Esophagus squamous epithelium (tissue), 5 donors: ENCODE results near the gene LURAP1L. TPM values are rescaled to one million over a fixed set of nuclear protein-coding genes. Genes with fewer than 3 reads are reported as not detected.

Experiments
- DNase-seq: peaks from one replicate; lab custom pipeline; 2025; lab: John Stamatoyannopoulos, UW
- H3K27ac ChIP-seq, 4 donors: fragments of 200-600 bp; sonication (generic); one replicate each; pipeline ENCODE4 v1.5.1; 2016 to 2019; ENCODE audit warnings: mild to moderate bottlenecking in 1 of 4
- H3K27me3 ChIP-seq, 4 donors: fragments of 200-600 bp; sonication (generic); 1 replicate in 3 of 4; 2 replicates in 1 of 4; pipeline versions ENCODE4 v1.5.1 to v1.6.0; 2017 to 2021; ENCODE audit warnings: antibody characterized with exemption in 1 of 4
- H3K36me3 ChIP-seq, 3 donors: fragments of 200-600 bp; sonication (generic); one replicate each; pipeline ENCODE4 v1.5.1; 2016 to 2019
- H3K4me1 ChIP-seq, 3 donors: fragments of 200-600 bp; sonication (generic); one replicate each; pipeline ENCODE4 v1.5.1; 2017 to 2019
- H3K4me3 ChIP-seq, 4 donors: fragments of 200-600 bp; sonication (generic); 1 replicate in 3 of 4; 2 replicates in 1 of 4; pipeline ENCODE4 v1.5.1; 2016 to 2019; ENCODE audit warnings: mild to moderate bottlenecking in 2 of 4, moderate library complexity in 1 of 4
- H3K9me3 ChIP-seq, 3 donors: fragments of 200-600 bp; sonication (generic); one replicate each; pipeline ENCODE4 v1.5.1; 2016 to 2019
- POLR2A ChIP-seq, 4 donors: fragments of 450-650 bp; IDR thresholded peaks; one replicate each; pipeline ENCODE4 v1.6.1; 2017; ENCODE audit warnings: antibody characterized with exemption in 4 of 4, mild to moderate bottlenecking in 4 of 4, moderate library complexity in 3 of 4
- WGBS, 2 donors: methylation state at CpG; one replicate each; pipeline ENCODE4 v1.1.5; 2018; 5-methylcytosine and 5-hydroxymethylcytosine counted together
- intact Hi-C: fragments of 100-400 bp; cut with DNase I; formaldehyde crosslinking; loops from one replicate; pipeline ENCODE4 v1.15.0; 2022
- total RNA-seq, 4 donors: library from RNA; depleted of rRNA; stranded (reverse); fragments of >200 nt; gene quantifications; one replicate each; pipeline ENCODE4 v1.1.0, GENCODE V29; 2016
- TF ChIP-seq, protein P1 (sequence below), 6 experiments: fragments of 450-650 bp in 4 of 6; fragments of 200-600 bp in 2 of 6; sonication (generic) in 2 of 6; IDR thresholded peaks; one replicate each; pipeline ENCODE4 v1.5.1; 2016 to 2019; ENCODE audit warnings: antibody characterized with exemption in 6 of 6, mild to moderate bottlenecking in 4 of 6, moderate library complexity in 4 of 6
- donor health status: DM: yes; HTN: yes; CAD: no.

The LURAP1L gene
- total RNA-seq, 4 donors from 2014 or later = 0.75 to 8.0 (median 3.9) TPM

DNA sequence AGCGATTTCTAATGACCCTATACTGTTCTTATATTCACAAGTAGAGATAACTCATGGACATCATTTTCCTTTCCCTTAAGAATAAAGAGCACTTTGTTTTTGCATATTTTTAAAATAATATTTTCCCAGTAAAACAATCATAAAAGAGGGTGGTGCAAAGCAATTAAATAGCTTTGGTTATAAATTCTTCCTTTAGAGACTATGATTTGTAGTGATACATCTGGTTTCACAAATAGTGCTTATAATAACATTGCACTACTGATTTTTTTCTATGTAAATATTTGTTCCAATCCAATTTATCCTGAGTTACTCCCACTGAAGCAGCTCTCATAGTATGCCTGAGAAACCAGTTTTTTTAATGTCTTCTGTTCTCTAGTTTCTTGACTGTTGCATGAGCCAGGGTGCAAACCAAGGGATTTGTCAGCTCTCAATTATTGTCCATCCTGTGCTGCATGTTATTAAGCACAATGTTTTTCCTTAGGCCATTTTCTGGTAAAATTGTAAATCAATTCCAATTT is 74.7 kb downstream of the LURAP1L start:
- Histone ChIP-seq H3K36me3 (no peaks in the 10 kb centered on the region), H3K9me3 (no peaks in the 10 kb centered on the region), H3K27me3 (no peaks in the 10 kb centered on the region), H3K4me3 (no peak overlapping the region), H3K27ac (no peak overlapping the region), H3K4me1 (peaks cover 0 to 20% (median 0%) of the 10 kb centered on the region in 3 donors)
- no peak for TF ChIP-seq POLR2A (IDR thresholded peaks at IDR 0.05)
- TF ChIP-seq, protein P1, sequence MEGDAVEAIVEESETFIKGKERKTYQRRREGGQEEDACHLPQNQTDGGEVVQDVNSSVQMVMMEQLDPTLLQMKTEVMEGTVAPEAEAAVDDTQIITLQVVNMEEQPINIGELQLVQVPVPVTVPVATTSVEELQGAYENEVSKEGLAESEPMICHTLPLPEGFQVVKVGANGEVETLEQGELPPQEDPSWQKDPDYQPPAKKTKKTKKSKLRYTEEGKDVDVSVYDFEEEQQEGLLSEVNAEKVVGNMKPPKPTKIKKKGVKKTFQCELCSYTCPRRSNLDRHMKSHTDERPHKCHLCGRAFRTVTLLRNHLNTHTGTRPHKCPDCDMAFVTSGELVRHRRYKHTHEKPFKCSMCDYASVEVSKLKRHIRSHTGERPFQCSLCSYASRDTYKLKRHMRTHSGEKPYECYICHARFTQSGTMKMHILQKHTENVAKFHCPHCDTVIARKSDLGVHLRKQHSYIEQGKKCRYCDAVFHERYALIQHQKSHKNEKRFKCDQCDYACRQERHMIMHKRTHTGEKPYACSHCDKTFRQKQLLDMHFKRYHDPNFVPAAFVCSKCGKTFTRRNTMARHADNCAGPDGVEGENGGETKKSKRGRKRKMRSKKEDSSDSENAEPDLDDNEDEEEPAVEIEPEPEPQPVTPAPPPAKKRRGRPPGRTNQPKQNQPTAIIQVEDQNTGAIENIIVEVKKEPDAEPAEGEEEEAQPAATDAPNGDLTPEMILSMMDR (IDR thresholded peaks at IDR 0.05) = no peak
- WGBS, 2 donors = 79 to 88% methylated on average over 1 of the region's 1 CpG
- DNase-seq = no peak
- intact Hi-C loops = no loop called here

DNA sequence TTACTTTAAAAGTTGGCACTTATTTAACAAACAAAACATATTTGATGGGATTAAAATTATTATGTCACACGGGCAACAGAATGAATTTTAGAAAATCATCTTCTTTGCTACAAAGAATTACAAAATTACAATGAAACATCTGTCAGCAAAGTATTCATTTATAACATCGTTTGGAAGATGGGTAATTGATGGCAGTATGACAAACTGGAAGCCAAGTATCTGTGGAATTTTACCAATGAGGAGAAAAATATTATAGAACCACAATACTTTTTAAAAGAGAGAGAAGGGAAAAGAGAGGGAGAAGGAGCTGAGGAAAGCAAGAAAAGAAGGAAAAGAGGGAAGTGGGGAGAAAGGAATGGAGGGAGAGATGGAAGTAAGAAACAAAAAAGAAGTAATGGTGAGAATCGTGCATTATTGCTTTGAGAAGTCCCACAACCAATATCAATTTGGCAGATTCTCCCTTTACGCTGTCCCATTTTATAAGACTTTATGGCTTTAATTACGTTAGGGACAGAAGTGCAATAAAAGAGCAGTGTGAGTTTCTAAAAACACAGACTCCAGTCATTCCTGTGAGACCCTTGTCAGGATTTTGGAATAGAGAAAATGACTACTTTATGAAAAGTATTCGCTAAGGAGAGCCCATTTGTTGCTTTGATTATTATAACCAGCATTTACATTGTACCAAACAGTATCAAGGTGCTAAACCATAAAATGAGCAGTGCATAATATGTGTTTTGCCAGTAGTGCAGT is 76.7 kb downstream of the LURAP1L start:
- H3K4me1 ChIP-seq = peaks cover 0 to 25% (median 0%) of the 10 kb centered on the region in 3 donors
- 68 to 74% methylated on average over 6 of the region's 6 CpGs for WGBS, 2 donors
- intact Hi-C loops = no loop called here
- no peaks in the 10 kb centered on the region for H3K36me3 ChIP-seq
- no peaks in the 10 kb centered on the region for H3K9me3 ChIP-seq
- H3K4me3 ChIP-seq = no peak overlapping the region
- TF ChIP-seq, protein P1 (IDR thresholded peaks at IDR 0.05) = no peak
- TF ChIP-seq POLR2A (IDR thresholded peaks at IDR 0.05) = no peak
- H3K27ac ChIP-seq = no peak overlapping the region
- H3K27me3 ChIP-seq = no peaks in the 10 kb centered on the region
- no peak for DNase-seq

DNA sequence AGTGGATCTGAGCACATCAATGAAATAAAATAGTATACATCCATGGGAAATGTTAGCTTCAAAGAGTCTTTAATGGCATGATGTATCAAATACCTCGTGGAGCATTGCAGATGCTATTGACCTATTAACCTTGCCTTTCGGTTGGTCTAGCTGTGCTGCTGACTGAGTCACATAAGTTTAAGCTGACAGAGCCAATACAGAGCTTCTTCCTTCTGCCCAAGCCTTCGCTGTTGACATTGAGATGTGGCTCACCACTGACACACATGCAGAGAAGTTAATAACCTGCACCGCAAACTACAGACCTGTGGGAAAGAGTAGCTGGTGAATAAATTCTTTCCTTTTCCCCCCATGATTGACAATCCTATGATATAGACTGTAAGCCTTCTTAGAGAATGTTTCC is 78.2 kb downstream of the LURAP1L start:
- WGBS, 2 donors = 59 to 78% methylated on average over 3 to 4 of the region's 4 CpGs
- TF ChIP-seq POLR2A (IDR thresholded peaks at IDR 0.05) = no peak
- TF ChIP-seq, protein P1 (IDR thresholded peaks at IDR 0.05) = no peak
- H3K4me1 ChIP-seq = peaks cover 0 to 25% (median 0%) of the 10 kb centered on the region in 3 donors
- no peak for DNase-seq
- intact Hi-C loops = no loop called here
- no peaks in the 10 kb centered on the region for H3K36me3 ChIP-seq
- no peaks in the 10 kb centered on the region for H3K9me3 ChIP-seq
- H3K27me3 ChIP-seq = no peaks in the 10 kb centered on the region
- no peak overlapping the region for H3K4me3 ChIP-seq
- H3K27ac ChIP-seq = no peak overlapping the region

DNA sequence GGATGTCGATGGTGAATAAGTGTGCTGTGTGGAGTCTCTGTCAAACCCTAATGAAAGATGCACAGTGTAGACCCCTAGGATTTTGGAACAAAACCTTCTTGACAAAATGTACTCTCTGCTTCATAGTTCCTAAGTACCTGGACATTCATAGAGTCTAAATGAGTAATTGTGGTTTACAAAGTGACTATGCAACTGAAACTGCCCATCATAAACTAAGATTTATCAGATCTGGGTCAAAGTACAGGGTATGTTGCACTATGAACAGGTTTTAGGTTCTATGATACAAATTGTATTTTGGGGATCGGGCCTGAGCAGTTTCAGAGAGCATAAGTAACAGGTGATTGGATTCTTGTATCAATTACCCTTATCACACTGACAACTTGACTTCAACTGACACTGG is 79.4 kb downstream of the LURAP1L start:
- peaks cover 0 to 29% (median 0%) of the 10 kb centered on the region in 3 donors for H3K4me1 ChIP-seq
- 89 to 92% methylated on average over 2 of the region's 2 CpGs for WGBS, 2 donors
- intact Hi-C loops = no loop called here
- DNase-seq = no peak
- no peaks in the 10 kb centered on the region for H3K27me3 ChIP-seq
- H3K27ac ChIP-seq = no peak overlapping the region
- no peaks in the 10 kb centered on the region for H3K36me3 ChIP-seq
- no peaks in the 10 kb centered on the region for H3K9me3 ChIP-seq
- no peak overlapping the region for H3K4me3 ChIP-seq
- no peak for TF ChIP-seq POLR2A (IDR thresholded peaks at IDR 0.05)

DNA sequence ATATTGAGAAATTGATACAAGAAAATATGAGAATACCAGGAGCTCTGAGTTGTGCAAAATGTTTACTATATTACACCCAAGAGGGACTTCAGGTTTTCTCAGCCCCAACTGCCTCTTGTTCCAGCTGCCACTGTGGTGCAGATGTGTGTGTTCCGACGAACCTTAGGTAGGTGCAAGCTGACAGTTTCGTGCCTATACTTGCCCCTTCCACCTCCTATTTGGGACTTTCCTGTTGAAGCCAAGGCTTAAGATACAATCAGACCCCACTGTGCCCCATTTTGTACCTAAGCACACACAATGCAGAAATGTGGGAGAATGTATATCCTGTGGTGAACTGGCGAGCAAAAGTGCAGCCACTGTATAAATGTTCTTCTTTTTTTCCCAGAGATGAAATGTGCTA is 80.2 kb downstream of the LURAP1L start:
- TF ChIP-seq, protein P1 (IDR thresholded peaks at IDR 0.05) = no peak
- no peak for TF ChIP-seq POLR2A (IDR thresholded peaks at IDR 0.05)
- no peak overlapping the region for H3K27ac ChIP-seq
- DNase-seq = no peak
- 68 to 73% methylated on average over 4 of the region's 4 CpGs for WGBS, 2 donors
- H3K4me1 ChIP-seq = peaks cover 0 to 29% (median 0%) of the 10 kb centered on the region in 3 donors
- H3K27me3 ChIP-seq = no peaks in the 10 kb centered on the region
- no peaks in the 10 kb centered on the region for H3K36me3 ChIP-seq
- no peaks in the 10 kb centered on the region for H3K9me3 ChIP-seq
- H3K4me3 ChIP-seq = no peak overlapping the region
- intact Hi-C loops = no loop called here
